Measurements from ENCODE around the gene SDR42E2. TPM values are rescaled to one million over a fixed set of nuclear protein-coding genes. Genes with fewer than 3 reads are reported as not detected.

Gene SDR42E2
- total RNA-seq, 4 donors from 2014 or later: not detected

DNA sequence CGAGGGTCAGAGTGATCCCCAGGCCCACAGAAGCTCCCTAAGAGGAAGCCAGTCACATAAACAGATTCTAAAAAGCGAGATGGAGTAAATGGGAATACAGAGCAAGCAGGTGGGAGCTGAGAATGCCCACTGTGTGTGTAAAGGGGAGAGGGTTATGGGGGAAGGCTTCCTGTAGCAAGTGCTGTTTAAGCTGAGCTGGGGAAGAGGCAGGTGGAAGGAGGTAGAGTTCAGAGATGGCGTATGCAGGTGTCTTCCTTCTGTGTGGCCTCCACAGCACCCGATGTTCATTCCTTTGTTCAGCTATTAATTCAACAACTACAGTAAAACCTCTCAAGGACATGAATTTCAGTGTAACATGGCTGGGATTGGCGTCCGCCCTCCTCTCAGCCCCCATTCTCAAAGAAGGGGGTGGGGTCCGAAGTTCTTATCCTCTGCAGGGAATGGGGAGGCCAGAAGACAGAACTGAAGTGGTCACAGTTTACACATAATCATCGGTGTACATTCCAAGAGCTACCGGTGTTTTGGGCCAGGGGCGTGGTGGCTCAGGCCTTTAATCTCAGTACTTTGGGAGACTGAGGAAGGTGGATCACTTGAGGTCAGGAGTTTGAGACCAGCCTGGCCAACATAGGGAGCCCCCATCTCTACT, 45.5 kb downstream of the SDR42E2 start:
- TF ChIP-seq CTCF (IDR thresholded peaks at IDR 0.05 in 4 of 5, conservative IDR thresholded peaks at IDR 0.05 in 1 of 5): no peak
- TF ChIP-seq POLR2A (IDR thresholded peaks at IDR 0.05): no peak
- Histone ChIP-seq H3K9me3 (no peaks in the 10 kb centered on the region), H3K36me3 (no peaks in the 10 kb centered on the region), H3K27ac (peak overlapping the region; percentile 91 to 97 (median 96)), H3K4me3 (peak overlapping the region; percentile 78 to 90 (median 89)), H3K4me1 (peaks cover 63 to 64% of the 10 kb centered on the region in 2 donors), H3K27me3 (no peaks in the 10 kb centered on the region)
- intact Hi-C loops (cut with DNase I; ENCODE audit: low total_unique reads) (loop anchor here (2.0 to 10.0 kb wide), 3 partner anchors 17 to 1387 kb away; partner anchors contain the start of gene NDUFAB1), in situ Hi-C loops (cut with MboI; ENCODE audit: low sequenced_read_pairs in 4 of 4) (loop anchor here in 1 of 4 donors (5.0 kb wide), 1 partner anchor 84 kb away; no protein-coding TSS in a partner anchor)
- DNase-seq: no peak
- ATAC-seq: no peak

- no peak for ATAC-seq
- no peaks in the 10 kb centered on the region for H3K9me3 ChIP-seq
- no peaks in the 10 kb centered on the region for H3K36me3 ChIP-seq
- H3K4me3 ChIP-seq: no peak overlapping the region
- peak overlapping the region; percentile 91 to 97 (median 96) for H3K27ac ChIP-seq
- DNase-seq: no peak
- in situ Hi-C loops (cut with MboI; ENCODE audit: low sequenced_read_pairs in 4 of 4) (no loop called here), intact Hi-C loops (cut with DNase I; ENCODE audit: low total_unique reads) (loop anchor here (10.0 kb wide), 1 partner anchor 695 kb away; no protein-coding TSS in a partner anchor)
- peaks cover 64 to 79% of the 10 kb centered on the region in 2 donors for H3K4me1 ChIP-seq
- no peaks in the 10 kb centered on the region for H3K27me3 ChIP-seq
- no peak for TF ChIP-seq CTCF (IDR thresholded peaks at IDR 0.05 in 4 of 5, conservative IDR thresholded peaks at IDR 0.05 in 1 of 5)
- TF ChIP-seq POLR2A (IDR thresholded peaks at IDR 0.05): no peak
Observed at GRCh38 chr16:22210285-22210684, 48.0 kb downstream of the SDR42E2 start.

DNA sequence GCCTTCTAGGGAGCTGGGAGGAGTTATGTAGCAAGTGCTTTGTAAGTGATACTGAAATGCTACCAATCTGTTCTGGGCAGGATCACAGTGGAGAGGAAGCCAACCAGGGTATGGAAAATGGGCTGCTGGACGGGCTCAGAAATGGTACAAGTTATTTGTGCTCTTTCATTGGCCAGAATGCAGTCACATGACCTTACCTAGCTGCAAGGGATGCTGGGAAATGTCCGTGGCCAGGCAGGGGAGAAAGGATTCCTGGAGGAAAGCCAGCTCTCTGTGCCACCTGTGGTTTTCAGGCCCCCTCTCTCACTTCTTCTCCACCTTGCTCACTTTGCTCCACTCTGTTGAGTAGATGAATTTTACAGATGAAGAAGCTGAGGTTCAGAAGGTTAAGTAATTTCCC, 48.5 kb downstream of the SDR42E2 start:
- in situ Hi-C loops (cut with MboI; ENCODE audit: low sequenced_read_pairs in 4 of 4): no loop called here
- TF ChIP-seq CTCF (IDR thresholded peaks at IDR 0.05 in 4 of 5, conservative IDR thresholded peaks at IDR 0.05 in 1 of 5) (no peak), POLR2A (IDR thresholded peaks at IDR 0.05) (no peak)
- Histone ChIP-seq H3K4me3 (no peak overlapping the region), H3K4me1 (peaks cover 60 to 76% of the 10 kb centered on the region in 2 donors), H3K36me3 (no peaks in the 10 kb centered on the region), H3K9me3 (no peaks in the 10 kb centered on the region), H3K27ac (peak overlapping the region; percentile 91 to 97 (median 96)), H3K27me3 (no peaks in the 10 kb centered on the region)
- ATAC-seq: peak in 1 of 2 donors; percentile 4
- intact Hi-C loops (cut with DNase I; ENCODE audit: low total_unique reads): loop anchor here (10.0 kb wide), 1 partner anchor 696 kb away; no protein-coding TSS in a partner anchor
- DNase-seq: no peak

- Histone ChIP-seq H3K9me3 (no peaks in the 10 kb centered on the region), H3K4me3 (no peak overlapping the region), H3K36me3 (no peaks in the 10 kb centered on the region), H3K4me1 (peaks cover 69 to 82% of the 10 kb centered on the region in 2 donors), H3K27me3 (no peaks in the 10 kb centered on the region), H3K27ac (peak overlapping the region; percentile 91 to 97 (median 96))
- TF ChIP-seq POLR2A (IDR thresholded peaks at IDR 0.05): no peak
- no peak for DNase-seq
- intact Hi-C loops (cut with DNase I; ENCODE audit: low total_unique reads): loop anchor here (10.0 kb wide), 1 partner anchor 698 kb away; no protein-coding TSS in a partner anchor
- in situ Hi-C loops (cut with MboI; ENCODE audit: low sequenced_read_pairs in 4 of 4): no loop called here
- no peak for ATAC-seq
Observed at GRCh38 chr16:22213236-22213635, 50.9 kb downstream of the SDR42E2 start.

GRCh38 chr16:22213801-22214200, 51.5 kb downstream of the SDR42E2 start:
- DNase-seq: no peak
- Histone ChIP-seq H3K4me1 (peaks cover 69 to 82% of the 10 kb centered on the region in 2 donors), H3K36me3 (no peaks in the 10 kb centered on the region), H3K4me3 (no peak overlapping the region), H3K9me3 (no peaks in the 10 kb centered on the region), H3K27ac (peak overlapping the region; percentile 91 to 97 (median 96)), H3K27me3 (no peaks in the 10 kb centered on the region)
- intact Hi-C loops (cut with DNase I; ENCODE audit: low total_unique reads): loop anchor here (10.0 kb wide), 1 partner anchor 699 kb away; no protein-coding TSS in a partner anchor
- in situ Hi-C loops (cut with MboI; ENCODE audit: low sequenced_read_pairs in 4 of 4): no loop called here
- no peak for TF ChIP-seq POLR2A (IDR thresholded peaks at IDR 0.05)
- TF ChIP-seq CTCF (IDR thresholded peaks at IDR 0.05 in 4 of 5, conservative IDR thresholded peaks at IDR 0.05 in 1 of 5): no peak
- ATAC-seq: no peak
